HCT116 (cell line): ENCODE data around the gene YWHAQ. TPM values are rescaled to one million over a fixed set of nuclear protein-coding genes. Genes with fewer than 3 reads are reported as not detected.

Source experiments
- ATAC-seq: fragments of 200-7000 bp; cut with Tn5 transposase; 2 replicates; pipeline ENCODE4 v1.9.1; 2020; ENCODE audit warnings: mild to moderate bottlenecking, moderate library complexity
- BruUV-seq: library from RNA; stranded (reverse); fragments of 400-500 nt; replicated peaks from 2 replicates; lab custom pipeline; 2021; lab: Mats Ljungman, UMichigan
- CTCF ChIA-PET: fragments of 300-600 bp; sonication (Branson Sonifier 250); formaldehyde crosslinking; loops from one replicate; lab custom pipeline; 2021; ENCODE audit warnings: antibody characterized with exemption; lab: Charles Lee
- POLR2A ChIA-PET: fragments of 300-600, 350-600 bp; sonication (Branson Sonifier 250); formaldehyde crosslinking; loops from one replicate; lab custom pipeline; 2021; ENCODE audit warnings: antibody characterized with exemption; lab: Charles Lee
- RAD21 ChIA-PET, 2 experiments: fragments of 300-600 bp; sonication (Branson Sonifier 250); formaldehyde crosslinking; loops; one replicate each; lab custom pipeline; 2023; ENCODE audit warnings: low total read pairs in 2 of 2; ENCODE audit not compliant: uncharacterized antibody in 2 of 2, unreplicated experiment in 2 of 2, low non-redundant PET in 1 of 2; lab: Charles Lee
- DNase-seq: peaks from one replicate; pipeline ENCODE4 v3.0.0-alpha.2; 2010; ENCODE audit warnings: low read depth, low spot score
- H2AFZ ChIP-seq: fragments of 200-600 bp; shearing (Covaris generic), sonication (generic); 2 replicates; pipeline ENCODE4 v1.6.1; 2017; ENCODE audit warnings: low read depth, mixed run types, mixed read lengths, antibody characterized with exemption, low read length; ENCODE audit not compliant: poor library complexity, severe bottlenecking
- H3K27ac ChIP-seq: 2 replicates; pipeline ENCODE4 v1.5.1; 2012; ENCODE audit warnings: low read depth, low read length
- H3K27me3 ChIP-seq: fragments of 200-600 bp; sonication (generic); 2 replicates; pipeline ENCODE4 v1.6.1; 2016; ENCODE audit warnings: mixed run types, low read length, mixed read lengths; ENCODE audit not compliant: insufficient read depth
- H3K36me3 ChIP-seq, 2 experiments: fragments of 200-500 bp in 1 of 2; fragments of 200-600 bp in 1 of 2; sonication (Bioruptor generic) in 1 of 2; sonication (generic) in 1 of 2; 2 replicates each; pipeline versions ENCODE4 v1.5.1 to v1.6.1; 2014 to 2016; ENCODE audit warnings: low read length in 2 of 2, inconsistent platforms in 1 of 2, mixed read lengths in 1 of 2, mixed run types in 1 of 2; ENCODE audit not compliant: insufficient read depth in 2 of 2, control insufficient read depth in 1 of 2
- H3K4me1 ChIP-seq, 2 experiments: fragments of 200-600 bp in 1 of 2; sonication (generic) in 1 of 2; 2 replicates each; pipeline versions ENCODE4 v1.5.1 to v1.6.1; 2012 to 2017; ENCODE audit warnings: low read length in 2 of 2, inconsistent platforms in 1 of 2, mild to moderate bottlenecking in 1 of 2, mixed read lengths in 1 of 2, mixed run types in 1 of 2, moderate library complexity in 1 of 2; ENCODE audit not compliant: insufficient read depth in 2 of 2, control insufficient read depth in 1 of 2
- H3K4me2 ChIP-seq: fragments of 200-600 bp; sonication (generic); 2 replicates; pipeline ENCODE4 v1.6.1; 2017; ENCODE audit warnings: mixed run types, low read length, mixed read lengths
- H3K4me3 ChIP-seq, 2 experiments: fragments of 200-600 bp in 1 of 2; sonication (generic) in 1 of 2; replicated peaks in 1 of 2; 2 replicates each; pipeline ENCODE4 v1.5.1; 2011 to 2016; ENCODE audit warnings: low read length in 2 of 2, control low read depth in 1 of 2, low read depth in 1 of 2, mild to moderate bottlenecking in 1 of 2, mixed read lengths in 1 of 2, mixed run types in 1 of 2
- H3K79me2 ChIP-seq: fragments of 200-600 bp; sonication (generic); 2 replicates; pipeline ENCODE4 v1.6.1; 2017; ENCODE audit warnings: mild to moderate bottlenecking, mixed run types, low read length, moderate library complexity, mixed read lengths; ENCODE audit not compliant: insufficient read depth
- H3K9ac ChIP-seq: fragments of 200-600 bp; sonication (generic); 2 replicates; pipeline ENCODE4 v1.6.1; 2016; ENCODE audit warnings: low read length, mixed read lengths
- H3K9me2 ChIP-seq: fragments of 200-600 bp; sonication (generic), shearing (Covaris generic); 2 replicates; pipeline ENCODE4 v1.6.1; 2017; ENCODE audit warnings: mixed run types, mild to moderate bottlenecking, moderate library complexity; ENCODE audit not compliant: insufficient read depth
- H3K9me3 ChIP-seq, 2 experiments: fragments of 200-500 bp in 1 of 2; fragments of 200-600 bp in 1 of 2; sonication (Bioruptor generic) in 1 of 2; sonication (generic) in 1 of 2; 2 replicates each; pipeline ENCODE4 v1.6.1; 2014 to 2017; ENCODE audit warnings: low read length in 2 of 2, mixed read lengths in 2 of 2, inconsistent platforms in 1 of 2, low read depth in 1 of 2, mild to moderate bottlenecking in 1 of 2, mixed run types in 1 of 2, moderate library complexity in 1 of 2; ENCODE audit not compliant: control insufficient read depth in 1 of 2, insufficient read depth in 1 of 2
- H4K20me1 ChIP-seq: fragments of 200-600 bp; sonication (generic), shearing (Covaris generic); 2 replicates; pipeline ENCODE4 v1.6.1; 2017; ENCODE audit warnings: mixed run types, mild to moderate bottlenecking, moderate library complexity; ENCODE audit not compliant: insufficient read depth
- EGR1 ChIP-seq: IDR thresholded peaks from 2 replicates; pipeline ENCODE4 v1.6.1; 2012; ENCODE audit warnings: low read depth
- EZH2 ChIP-seq: fragments of 200-600 bp; sonication (generic); IDR thresholded peaks from 2 replicates; pipeline ENCODE4 v1.6.1; 2017; ENCODE audit warnings: antibody characterized with exemption, mixed run types
- FOSL1 ChIP-seq: IDR thresholded peaks from 2 replicates; pipeline ENCODE4 v1.6.1; 2012; ENCODE audit warnings: low read depth
- JUND ChIP-seq: IDR thresholded peaks from 2 replicates; pipeline ENCODE4 v1.6.1; 2012
- POLR2A ChIP-seq: IDR thresholded peaks from 2 replicates; pipeline ENCODE4 v1.7.0; 2011; ENCODE audit warnings: borderline replicate concordance; ENCODE audit not compliant: insufficient read depth, insufficient read length; ENCODE audit errors: extremely low read depth
- POLR2AphosphoS5 ChIP-seq: IDR thresholded peaks from 2 replicates; pipeline ENCODE4 v1.6.1; 2011; ENCODE audit warnings: mild to moderate bottlenecking, low read depth, low read length, moderate library complexity
- REST ChIP-seq: IDR thresholded peaks from 2 replicates; pipeline ENCODE4 v1.6.1; 2012; ENCODE audit warnings: low read depth
- SIN3A ChIP-seq: IDR thresholded peaks from 2 replicates; pipeline ENCODE4 v1.6.1; 2012; ENCODE audit warnings: low read depth
- SRF ChIP-seq: IDR thresholded peaks from 2 replicates; pipeline ENCODE4 v1.6.1; 2012; ENCODE audit warnings: low read depth
- ZBTB33 ChIP-seq: IDR thresholded peaks from 2 replicates; pipeline ENCODE4 v1.6.1; 2011; ENCODE audit warnings: mild to moderate bottlenecking, low read length, moderate library complexity; ENCODE audit not compliant: insufficient replicate concordance; ENCODE audit errors: extremely low read depth
- ZFX ChIP-seq: fragments of 450-650 bp; IDR thresholded peaks from 2 replicates; pipeline ENCODE4 v1.6.1; 2017
- intact Hi-C: fragments of 100-400 bp; cut with micrococcal nuclease; formaldehyde crosslinking; loops from 2 replicates; pipeline ENCODE4 v1.10.0; 2022
- total RNA-seq: library from RNA; stranded (reverse); gene quantifications from one replicate; pipeline ENCODE4 v1.2.1, GENCODE V29; 2021; ENCODE audit not compliant: unreplicated experiment

Gene YWHAQ
- total RNA-seq, 1 experiment from 2014 or later = 365 TPM

GRCh38 chr2:9667826-9668225, 37.0 kb upstream of the YWHAQ start:
- Histone ChIP-seq H3K9ac (no peak overlapping the region), H3K4me3 (no peak overlapping the region), H3K79me2 (no peaks in the 10 kb centered on the region), H3K27ac (no peak overlapping the region), H3K9me3 (no peaks in the 10 kb centered on the region), H3K9me2 (no peaks in the 10 kb centered on the region), H4K20me1 (no peaks in the 10 kb centered on the region), H3K4me2 (no peak overlapping the region), H2AFZ (no peak overlapping the region), H3K36me3 (no peaks in the 10 kb centered on the region), H3K4me1 (peaks cover 0 to 8% of the 10 kb centered on the region in 2 experiments; a peak in 2 of 4 replicates), H3K27me3 (no peaks in the 10 kb centered on the region)
- intact Hi-C loops = no loop called here
- no TSS peak for BruUV-seq
- ATAC-seq (no peak), DNase-seq (no peak)
- RAD21 ChIA-PET = no interaction called here
- CTCF ChIA-PET = no interaction called here
- TF ChIP-seq JUND = no peak
- TF ChIP-seq EGR1 = no peak
- no peak for TF ChIP-seq REST
- POLR2A ChIA-PET = no interaction called here

GRCh38 chr2:9666306-9666705, 35.5 kb upstream of the YWHAQ start:
- POLR2A ChIA-PET = no interaction called here
- TF ChIP-seq FOSL1 (no peak), ZFX (no peak), SIN3A (no peak), POLR2AphosphoS5 (no peak), EZH2 (no peak), POLR2A (no peak), ZBTB33 (no peak), SRF (no peak)
- Histone ChIP-seq H3K27ac (no peak overlapping the region), H3K36me3 (no peaks in the 10 kb centered on the region), H3K9me3 (no peaks in the 10 kb centered on the region), H4K20me1 (no peaks in the 10 kb centered on the region), H2AFZ (no peak overlapping the region), H3K27me3 (no peaks in the 10 kb centered on the region), H3K4me3 (no peak overlapping the region), H3K79me2 (no peaks in the 10 kb centered on the region), H3K4me1 (peaks cover 0 to 8% of the 10 kb centered on the region in 2 experiments; a peak in 2 of 4 replicates), H3K4me2 (no peak overlapping the region), H3K9me2 (no peaks in the 10 kb centered on the region), H3K9ac (no peak overlapping the region)
- CTCF ChIA-PET = no interaction called here
- intact Hi-C loops = no loop called here
- DNase-seq (no peak), ATAC-seq (no peak)
- RAD21 ChIA-PET = no interaction called here
- BruUV-seq = no TSS peak
